GM12878 (cell line): ENCODE data around the gene AGAP1. TPM values are rescaled to one million over a fixed set of nuclear protein-coding genes. Genes with fewer than 3 reads are reported as not detected.

Source experiments
- ATAC-seq: fragments of 200-7000 bp; cut with Tn5 transposase; 3 replicates; pipeline ENCODE4 v1.9.1; 2020; ENCODE audit warnings: mild to moderate bottlenecking, moderate library complexity
- BruUV-seq: library from RNA; stranded (reverse); fragments of 400-500 nt; replicated peaks from 2 replicates; lab custom pipeline; 2021; lab: Mats Ljungman, UMichigan
- CTCF ChIA-PET: fragments of 300-600 bp; sonication (Branson Sonifier 250); formaldehyde crosslinking; extraction: SDS; loops from one replicate; lab custom pipeline; 2021; ENCODE audit warnings: inconsistent platforms; lab: Yijun Ruan, JAX
- POLR2A ChIA-PET: fragments of 350-600 bp; formaldehyde crosslinking; extraction: SDS; loops from one replicate; lab custom pipeline; 2021; ENCODE audit warnings: inconsistent platforms; lab: Charles Lee
- RAD21 ChIA-PET: fragments of 300-600 bp; sonication (Branson Sonifier 250); formaldehyde crosslinking; loops from one replicate; lab custom pipeline; 2023; ENCODE audit warnings: antibody characterized with exemption; ENCODE audit not compliant: unreplicated experiment; lab: Charles Lee
- SMC1A ChIA-PET: fragments of 300-600 bp; sonication (Branson Sonifier 250); formaldehyde crosslinking; loops from one replicate; lab custom pipeline; 2023; ENCODE audit not compliant: unreplicated experiment, uncharacterized antibody; lab: Charles Lee
- DNase-seq: peaks from one replicate; pipeline ENCODE4 v3.0.0-alpha.2; 2011; ENCODE audit warnings: low read depth, low spot score
- FAIRE-seq: peaks from 3 replicates; lab custom pipeline; 2011; peaks lifted over from hg19 to GRCh38; lab: Jason Lieb, UNC
- H2AFZ ChIP-seq: 2 replicates; pipeline ENCODE4 v1.6.0; 2011; ENCODE audit warnings: low read depth, low read length, control low read depth; ENCODE audit not compliant: control insufficient read depth
- H3K27ac ChIP-seq: 2 replicates; pipeline ENCODE4 v1.5.1; 2011; ENCODE audit warnings: control low read depth; ENCODE audit not compliant: control insufficient read depth, insufficient read depth
- H3K27me3 ChIP-seq, 2 experiments: replicated peaks in 1 of 2; 2 replicates each; pipeline versions ENCODE4 v1.6.0 to v1.6.1; 2011; ENCODE audit warnings: low read length in 1 of 2; ENCODE audit not compliant: control insufficient read depth in 2 of 2, insufficient read depth in 2 of 2
- H3K36me3 ChIP-seq, 2 experiments: 2 replicates each; pipeline ENCODE4 v1.5.1; 2011; ENCODE audit warnings: low read length in 1 of 2; ENCODE audit not compliant: control insufficient read depth in 2 of 2, insufficient read depth in 2 of 2
- H3K4me1 ChIP-seq: 2 replicates; pipeline ENCODE4 v1.6.1; 2011; ENCODE audit warnings: mild to moderate bottlenecking, low read length, moderate library complexity, mixed read lengths; ENCODE audit not compliant: control insufficient read depth, insufficient read depth
- H3K4me2 ChIP-seq: 2 replicates; pipeline ENCODE4 v1.6.0; 2011; ENCODE audit warnings: control low read depth; ENCODE audit not compliant: control insufficient read depth, insufficient read depth
- H3K4me3 ChIP-seq: fragments of 200-600 bp; sonication (generic); 2 replicates; pipeline ENCODE4 v1.5.1; 2016
- H3K79me2 ChIP-seq: 2 replicates; pipeline ENCODE4 v1.6.0; 2011; ENCODE audit warnings: low read length; ENCODE audit not compliant: control insufficient read depth, insufficient read depth
- H3K9ac ChIP-seq: 2 replicates; pipeline ENCODE4 v1.8.0; 2011; ENCODE audit warnings: low read length, control low read depth, mixed read lengths; ENCODE audit not compliant: control insufficient read depth, insufficient read depth
- H3K9me3 ChIP-seq: replicated peaks from 3 replicates; pipeline ENCODE4 v1.5.1; 2011; ENCODE audit warnings: mild to moderate bottlenecking, low read length; ENCODE audit not compliant: control insufficient read depth, insufficient read depth
- H4K20me1 ChIP-seq: 2 replicates; pipeline ENCODE4 v1.6.0; 2011; ENCODE audit not compliant: control insufficient read depth, insufficient read depth
- BACH1 ChIP-seq: fragments of 450-650 bp; IDR thresholded peaks from 2 replicates; pipeline ENCODE4 v1.6.1; 2017; ENCODE audit warnings: mild to moderate bottlenecking, borderline replicate concordance
- CEBPB ChIP-seq, 2 experiments: fragments of 150-350 bp in 1 of 2; IDR thresholded peaks; 2 replicates each; pipeline ENCODE4 v1.6.1; 2012 to 2014; ENCODE audit warnings: low read depth in 2 of 2, low read length in 2 of 2, borderline replicate concordance in 1 of 2, inconsistent platforms in 1 of 2
- E2F8 ChIP-seq: fragments of 450-650 bp; IDR thresholded peaks from 2 replicates; pipeline ENCODE4 v1.6.1; 2018; ENCODE audit warnings: mild to moderate bottlenecking, low read depth, moderate library complexity; ENCODE audit not compliant: partially characterized antibody
- FOS ChIP-seq: IDR thresholded peaks from 3 replicates; pipeline ENCODE4 v1.6.1; 2011; ENCODE audit warnings: borderline replicate concordance; ENCODE audit not compliant: insufficient read length; ENCODE audit errors: extremely low read depth
- HDAC2 ChIP-seq: fragments of 200-600 bp; sonication (generic); IDR thresholded peaks from 2 replicates; pipeline ENCODE4 v1.6.1; 2017
- HDGF ChIP-seq: fragments of 450-650 bp; IDR thresholded peaks from 2 replicates; pipeline ENCODE4 v1.6.1; 2016; ENCODE audit warnings: antibody characterized with exemption
- JUNB ChIP-seq: IDR thresholded peaks from 2 replicates; pipeline ENCODE4 v1.6.1; 2016; ENCODE audit warnings: antibody characterized with exemption, mild to moderate bottlenecking
- NRF1 ChIP-seq: conservative IDR thresholded peaks from 2 replicates; pipeline ENCODE4 v1.6.1; 2011; ENCODE audit warnings: mild to moderate bottlenecking, low read depth, low read length, improper control_type of control experiment
- PBX3 ChIP-seq: IDR thresholded peaks from 2 replicates; pipeline ENCODE4 v1.6.1; 2011; ENCODE audit warnings: mild to moderate bottlenecking, low read depth, low read length, moderate library complexity; ENCODE audit not compliant: insufficient replicate concordance
- PKNOX1 ChIP-seq: fragments of 450-650 bp; IDR thresholded peaks from 2 replicates; pipeline ENCODE4 v1.6.1; 2016; ENCODE audit warnings: mild to moderate bottlenecking
- POLR2AphosphoS2 ChIP-seq: IDR thresholded peaks from 2 replicates; pipeline ENCODE4 v1.6.1; 2011; ENCODE audit warnings: low read depth, mild to moderate bottlenecking, low read length, improper control_type of control experiment, moderate library complexity
- SREBF2 ChIP-seq: IDR thresholded peaks from 2 replicates; pipeline ENCODE4 v1.6.1; 2012; ENCODE audit warnings: mild to moderate bottlenecking, low read length
- YBX1 ChIP-seq: fragments of 450-650 bp; IDR thresholded peaks from 2 replicates; pipeline ENCODE4 v1.6.1; 2016; ENCODE audit warnings: antibody characterized with exemption
- ZZZ3 ChIP-seq: IDR thresholded peaks from 2 replicates; pipeline ENCODE4 v1.6.1; 2011; ENCODE audit warnings: low read depth; ENCODE audit not compliant: control insufficient read depth, insufficient read length
- WGBS: methylation state at CpG from one replicate; pipeline ENCODE4 v1.1.6; 2016; ENCODE audit warnings: low lambda C conversion rate; ENCODE audit not compliant: insufficient replicate concordance, insufficient coverage; ENCODE audit errors: missing lambda C conversion rate; 5-methylcytosine and 5-hydroxymethylcytosine counted together
- in situ Hi-C: fragments of 300-500 bp; cut with MboI; formaldehyde crosslinking; loops from 9 replicates; pipeline ENCODE4 v1.14.3; 2018; ENCODE audit warnings: mixed read lengths
- intact Hi-C: fragments of 100-400 bp; cut with micrococcal nuclease; formaldehyde crosslinking; loops from one replicate; pipeline ENCODE4 v1.14.2; 2022; ENCODE audit not compliant: unreplicated experiment
- polyA plus RNA-seq, 11 experiments: library from polyadenylated mRNA; depleted of rRNA in 4 of 11; unstranded in 6 of 11; stranded (reverse) in 5 of 11; fragments of >200 nt; fragmentation: Nextera tagmentation in 4 of 11; fragmentation: Illumina TruSeq in 1 of 11; extraction: Ambion mirVana in 4 of 11; extraction: Trizol in 1 of 11; gene quantifications; 1 replicate in 1 of 11; 2 replicates in 10 of 11; pipeline versions ENCODE4 v1.2.1 to v1.2.3, GENCODE V29; 2011 to 2016; ENCODE audit warnings: inconsistent platforms in 2 of 11, missing spikeins in 2 of 11, low read depth in 1 of 11
- total RNA-seq, 4 experiments: library from RNA; depleted of rRNA in 3 of 4; stranded (reverse); fragments of >200 nt in 3 of 4; fragmentation: Illumina TruSeq in 1 of 4; extraction: Trizol in 1 of 4; gene quantifications; 2 replicates each; pipeline versions ENCODE4 v1.2.1 to v1.2.3, GENCODE V29; 2013 to 2021
- TF ChIP-seq, protein P1 (sequence below): IDR thresholded peaks from 2 replicates; pipeline ENCODE4 v1.6.1; 2012; ENCODE audit warnings: low read depth, low read length, improper control_type of control experiment
- TF ChIP-seq, protein P2 (sequence below): IDR thresholded peaks from 2 replicates; pipeline ENCODE4 v1.6.1; 2011; ENCODE audit warnings: borderline replicate concordance, low read depth, mild to moderate bottlenecking, moderate library complexity, low read length; ENCODE audit not compliant: insufficient read depth, poor library complexity, severe bottlenecking

The AGAP1 gene
- total and polyA plus RNA-seq, 10 of the 15 experiments (the other 5 are each of a cell fraction or from before 2014, with no cell fraction given) = 0.05 to 0.15 (median 0.06) TPM; not detected in 7

GRCh38 chr2:235861383-235861782 lies 367.5 kb downstream of the AGAP1 start:
- Histone ChIP-seq H3K9me3 (no peaks in the 10 kb centered on the region), H3K27me3 (no peaks in the 10 kb centered on the region; a peak in 1 of 4 replicates), H3K4me2 (no peak overlapping the region), H2AFZ (no peak overlapping the region), H3K9ac (no peak overlapping the region), H3K79me2 (no peaks in the 10 kb centered on the region), H3K4me3 (no peak overlapping the region), H3K27ac (no peak overlapping the region), H3K36me3 (no peaks in the 10 kb centered on the region), H3K4me1 (no peaks in the 10 kb centered on the region), H4K20me1 (no peaks in the 10 kb centered on the region)
- DNase-seq = no peak
- ChIA-PET CTCF (no interaction called here), RAD21 (no interaction called here), POLR2A (no interaction called here), SMC1A (no interaction called here)
- in situ Hi-C loops = no loop called here
- no peak for ATAC-seq
- no TSS peak for BruUV-seq
- WGBS = 29% methylated on average over 3 of the region's 3 CpGs
- intact Hi-C loops = no loop called here
- FAIRE-seq = no peak
- no peak for TF ChIP-seq BACH1
- no peak for TF ChIP-seq YBX1
- TF ChIP-seq, protein P1, sequence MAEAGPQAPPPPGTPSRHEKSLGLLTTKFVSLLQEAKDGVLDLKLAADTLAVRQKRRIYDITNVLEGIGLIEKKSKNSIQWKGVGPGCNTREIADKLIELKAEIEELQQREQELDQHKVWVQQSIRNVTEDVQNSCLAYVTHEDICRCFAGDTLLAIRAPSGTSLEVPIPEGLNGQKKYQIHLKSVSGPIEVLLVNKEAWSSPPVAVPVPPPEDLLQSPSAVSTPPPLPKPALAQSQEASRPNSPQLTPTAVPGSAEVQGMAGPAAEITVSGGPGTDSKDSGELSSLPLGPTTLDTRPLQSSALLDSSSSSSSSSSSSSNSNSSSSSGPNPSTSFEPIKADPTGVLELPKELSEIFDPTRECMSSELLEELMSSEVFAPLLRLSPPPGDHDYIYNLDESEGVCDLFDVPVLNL = no peak
- TF ChIP-seq HDGF = no peak
- TF ChIP-seq ZZZ3 = no peak
- TF ChIP-seq E2F8 = no peak
- TF ChIP-seq HDAC2 = no peak
- TF ChIP-seq PBX3 = no peak
- no peak for TF ChIP-seq CEBPB (IDR thresholded peaks at IDR 0.05; ENCODE audit: borderline replicate concordance in 1 of 2, low read depth in 2 of 2, low read length in 2 of 2)
- no peak for TF ChIP-seq JUNB
- no peak for TF ChIP-seq PKNOX1
- TF ChIP-seq FOS = no peak
- TF ChIP-seq SREBF2 = no peak
- TF ChIP-seq, protein P2, sequence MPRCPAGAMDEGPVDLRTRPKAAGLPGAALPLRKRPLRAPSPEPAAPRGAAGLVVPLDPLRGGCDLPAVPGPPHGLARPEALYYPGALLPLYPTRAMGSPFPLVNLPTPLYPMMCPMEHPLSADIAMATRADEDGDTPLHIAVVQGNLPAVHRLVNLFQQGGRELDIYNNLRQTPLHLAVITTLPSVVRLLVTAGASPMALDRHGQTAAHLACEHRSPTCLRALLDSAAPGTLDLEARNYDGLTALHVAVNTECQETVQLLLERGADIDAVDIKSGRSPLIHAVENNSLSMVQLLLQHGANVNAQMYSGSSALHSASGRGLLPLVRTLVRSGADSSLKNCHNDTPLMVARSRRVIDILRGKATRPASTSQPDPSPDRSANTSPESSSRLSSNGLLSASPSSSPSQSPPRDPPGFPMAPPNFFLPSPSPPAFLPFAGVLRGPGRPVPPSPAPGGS = no peak
- no peak for TF ChIP-seq NRF1
- TF ChIP-seq POLR2AphosphoS2 = no peak
